Activated T-helper 17 cell treated with anti-CD3 and anti-CD28 coated beads, Interleukin-2, amount 50 U/mL, for 72 hours (primary cell): ENCODE data around the gene RIN3. TPM values are rescaled to one million over a fixed set of nuclear protein-coding genes. Genes with fewer than 3 reads are reported as not detected.
"Not testable (repeated sequence)": the region's sequence is repeated elsewhere in the genome, so short reads cannot be mapped to it uniquely, and the experiment has no call there.

Experiments used
- ATAC-seq: fragments of 150-1000 bp; cut with Tn5 transposase; replicated peaks from 2 replicates; pipeline ENCODE4 v1.10.0; 2021; ENCODE audit warnings: mild to moderate bottlenecking, moderate library complexity
- H3K27ac Mint-ChIP-seq: one replicate; pipeline ENCODE4 v1.8.0; 2022; ENCODE audit warnings: mixed read lengths
- H3K27me3 Mint-ChIP-seq: one replicate; pipeline ENCODE4 v1.8.0; 2022; ENCODE audit warnings: mixed read lengths
- H3K36me3 Mint-ChIP-seq: one replicate; pipeline ENCODE4 v1.8.0; 2022; ENCODE audit warnings: low read depth, mild to moderate bottlenecking, mixed read lengths
- H3K4me1 Mint-ChIP-seq: one replicate; pipeline ENCODE4 v1.8.0; 2022; ENCODE audit warnings: mixed read lengths
- H3K4me3 Mint-ChIP-seq: one replicate; pipeline ENCODE4 v1.8.0; 2022; ENCODE audit warnings: mild to moderate bottlenecking, mixed read lengths
- H3K9me3 Mint-ChIP-seq: one replicate; pipeline ENCODE4 v1.8.0; 2022; ENCODE audit warnings: mixed read lengths
- total RNA-seq, 2 donors: library from RNA; stranded (reverse); gene quantifications; one replicate each; pipeline ENCODE4 v1.2.3, GENCODE V29; 2022

Gene RIN3
- total RNA-seq, 2 donors from 2014 or later: 14.1 to 24.1 TPM

- H3K27me3 Mint-ChIP-seq: no peaks in the 10 kb centered on the region
- H3K4me3 Mint-ChIP-seq: no peak overlapping the region
- ATAC-seq: no peak
- H3K9me3 Mint-ChIP-seq: peaks cover 18% of the 10 kb centered on the region
- no peaks in the 10 kb centered on the region for H3K36me3 Mint-ChIP-seq
- H3K4me1 Mint-ChIP-seq: no peaks in the 10 kb centered on the region
- no peak overlapping the region for H3K27ac Mint-ChIP-seq
These were observed 112.5 kb downstream of the RIN3 start for GRCh38 chr14:92626041-92626440.

- peaks cover 4% of the 10 kb centered on the region for H3K4me1 Mint-ChIP-seq
- H3K27ac Mint-ChIP-seq: no peak overlapping the region
- H3K9me3 Mint-ChIP-seq: peaks cover 6% of the 10 kb centered on the region
- H3K27me3 Mint-ChIP-seq: no peaks in the 10 kb centered on the region
- no peak overlapping the region for H3K4me3 Mint-ChIP-seq
- ATAC-seq: no peak
- H3K36me3 Mint-ChIP-seq: no peaks in the 10 kb centered on the region
These were observed 114.2 kb downstream of the RIN3 start for GRCh38 chr14:92627707-92628215.

DNA sequence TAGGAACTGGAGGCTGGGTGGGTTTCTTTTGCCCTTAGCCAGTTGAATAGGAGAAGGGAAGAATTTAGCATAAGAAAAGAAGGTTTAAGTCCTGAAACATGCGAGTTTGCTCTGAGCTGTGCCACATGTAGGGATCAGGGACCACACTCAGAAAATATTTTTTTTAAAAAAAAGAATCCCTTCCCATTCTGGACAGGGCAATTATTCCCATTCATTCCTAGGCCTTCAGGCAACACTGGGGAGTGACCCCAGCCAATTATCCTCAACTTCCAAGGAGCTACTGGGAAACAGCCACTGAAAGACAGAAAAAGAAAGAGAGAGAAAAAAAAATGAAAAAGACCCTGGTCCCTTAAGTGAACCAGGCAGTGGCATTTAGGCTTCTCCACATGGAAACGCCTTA lies 115.1 kb downstream of the RIN3 start:
- H3K4me1 Mint-ChIP-seq: peaks cover 11% of the 10 kb centered on the region
- H3K36me3 Mint-ChIP-seq: no peaks in the 10 kb centered on the region
- no peak for ATAC-seq

DNA sequence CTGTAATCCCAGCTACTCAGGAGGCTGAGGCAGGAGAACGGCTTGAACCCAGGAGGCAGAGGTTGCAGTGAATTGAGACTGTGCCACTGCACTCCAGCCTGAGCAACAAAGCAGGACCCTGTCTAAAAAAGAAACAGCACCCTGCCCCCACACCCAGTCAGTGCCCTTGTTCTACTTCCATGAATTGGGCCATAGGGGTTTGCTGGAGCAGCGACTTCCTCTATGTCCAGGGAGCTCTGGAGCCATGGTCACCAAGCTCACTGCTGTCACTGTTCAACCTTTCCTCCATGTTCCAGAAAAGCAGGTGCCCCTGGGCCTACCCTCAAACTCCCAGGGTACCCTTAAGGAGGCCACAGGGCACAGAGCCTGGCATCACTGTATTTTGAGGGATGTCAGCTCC lies 116.8 kb downstream of the RIN3 start:
- Mint-ChIP-seq H3K27ac (no peak overlapping the region), H3K4me3 (no peak overlapping the region), H3K27me3 (no peaks in the 10 kb centered on the region), H3K9me3 (peaks cover 6% of the 10 kb centered on the region), H3K36me3 (no peaks in the 10 kb centered on the region), H3K4me1 (peaks cover 11% of the 10 kb centered on the region)
- no peak for ATAC-seq

More for the DNA sequence above, 115.1 kb downstream of the RIN3 start:
- no peaks in the 10 kb centered on the region for H3K27me3 Mint-ChIP-seq
- peak overlapping the region; percentile 3 for H3K27ac Mint-ChIP-seq
- no peak overlapping the region for H3K4me3 Mint-ChIP-seq
- peaks cover 6% of the 10 kb centered on the region for H3K9me3 Mint-ChIP-seq

GRCh38 chr14:92631098-92631497 lies 117.5 kb downstream of the RIN3 start:
- peaks cover 15% of the 10 kb centered on the region for H3K4me1 Mint-ChIP-seq
- no peak overlapping the region for H3K27ac Mint-ChIP-seq
- no peaks in the 10 kb centered on the region for H3K36me3 Mint-ChIP-seq
- no peaks in the 10 kb centered on the region for H3K27me3 Mint-ChIP-seq
- H3K9me3 Mint-ChIP-seq: peaks cover 6% of the 10 kb centered on the region
- no peak for ATAC-seq
- no peak overlapping the region for H3K4me3 Mint-ChIP-seq

DNA sequence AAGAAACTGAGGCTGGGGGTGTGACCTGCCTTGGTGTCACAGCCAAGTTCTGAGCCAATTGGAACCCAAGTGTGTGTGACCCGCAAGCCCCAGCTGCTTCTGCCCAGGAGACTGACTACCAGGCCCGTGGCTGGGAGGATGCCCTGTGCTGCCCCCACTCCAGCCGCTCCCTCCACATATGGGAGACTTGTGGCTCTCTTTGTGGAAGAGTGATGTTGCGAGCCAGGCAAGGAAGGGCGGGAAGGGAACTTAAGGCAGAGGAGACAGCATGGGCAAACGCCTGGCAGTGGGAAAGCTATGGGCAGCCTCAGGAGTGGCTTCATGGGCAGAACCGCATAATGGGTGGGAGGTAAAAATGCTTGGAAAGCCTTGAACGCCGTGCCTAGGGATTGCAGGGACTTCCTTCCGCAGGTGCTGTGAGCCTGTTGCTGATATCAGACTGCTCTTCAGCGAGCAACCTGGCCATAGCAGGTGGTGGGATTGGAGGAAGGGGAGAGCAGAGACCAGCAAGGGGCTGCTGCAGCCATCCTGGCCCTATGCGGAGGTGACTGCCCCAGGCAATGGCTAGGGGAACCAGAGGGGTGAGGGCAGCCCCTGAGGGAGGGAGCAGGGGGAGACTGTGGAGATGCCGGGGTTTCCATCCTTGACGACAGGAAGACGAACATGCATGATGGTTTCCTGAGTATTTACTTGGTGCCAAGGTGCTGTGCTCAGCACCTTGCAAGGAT lies 119.1 kb downstream of the RIN3 start:
- peaks cover 17% of the 10 kb centered on the region for H3K4me1 Mint-ChIP-seq
- H3K9me3 Mint-ChIP-seq: peaks cover 4% of the 10 kb centered on the region
- no peaks in the 10 kb centered on the region for H3K27me3 Mint-ChIP-seq
- no peak for ATAC-seq
- H3K4me3 Mint-ChIP-seq: no peak overlapping the region
- no peak overlapping the region for H3K27ac Mint-ChIP-seq
- H3K36me3 Mint-ChIP-seq: no peaks in the 10 kb centered on the region

- no peaks in the 10 kb centered on the region for H3K27me3 Mint-ChIP-seq
- H3K36me3 Mint-ChIP-seq: no peaks in the 10 kb centered on the region
- H3K4me1 Mint-ChIP-seq: peaks cover 17% of the 10 kb centered on the region
- H3K27ac Mint-ChIP-seq: no peak overlapping the region
- H3K9me3 Mint-ChIP-seq: no peaks in the 10 kb centered on the region
- no peak overlapping the region for H3K4me3 Mint-ChIP-seq
- ATAC-seq: no peak
These were observed 119.7 kb downstream of the RIN3 start for GRCh38 chr14:92633274-92633616.

GRCh38 chr14:92633724-92634123 lies 120.1 kb downstream of the RIN3 start:
- Mint-ChIP-seq H3K36me3 (no peaks in the 10 kb centered on the region), H3K9me3 (no peaks in the 10 kb centered on the region), H3K4me1 (peaks cover 17% of the 10 kb centered on the region), H3K27me3 (no peaks in the 10 kb centered on the region), H3K27ac (no peak overlapping the region), H3K4me3 (no peak overlapping the region)
- ATAC-seq: no peak

- no peaks in the 10 kb centered on the region for H3K27me3 Mint-ChIP-seq
- H3K4me1 Mint-ChIP-seq: peaks cover 21% of the 10 kb centered on the region
- H3K9me3 Mint-ChIP-seq: no peaks in the 10 kb centered on the region
- no peaks in the 10 kb centered on the region for H3K36me3 Mint-ChIP-seq
- H3K27ac Mint-ChIP-seq: no peak overlapping the region
- no peak for ATAC-seq
- no peak overlapping the region for H3K4me3 Mint-ChIP-seq
These were observed 121.5 kb downstream of the RIN3 start for GRCh38 chr14:92635031-92635430.

DNA sequence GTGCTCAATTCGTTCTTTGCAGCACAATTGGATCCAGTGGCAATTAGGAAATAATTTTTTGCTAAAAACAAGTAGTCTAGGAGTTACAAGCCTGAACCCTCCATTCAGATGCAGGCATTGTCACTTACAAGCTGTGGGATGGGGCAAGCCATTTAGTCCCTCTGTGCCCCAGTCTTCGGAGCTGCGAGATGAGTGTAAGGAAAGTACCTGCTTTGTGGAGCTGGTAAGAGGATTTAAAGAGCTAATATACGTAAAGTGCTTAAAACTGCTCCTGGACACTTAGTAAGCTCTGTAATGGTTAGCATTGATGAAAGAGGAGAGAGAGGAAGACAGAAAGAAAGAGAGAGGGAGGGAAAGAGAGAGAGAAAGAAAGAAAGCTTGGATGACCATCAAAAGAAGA lies 122.3 kb downstream of the RIN3 start:
- H3K4me3 Mint-ChIP-seq: no peak overlapping the region
- H3K4me1 Mint-ChIP-seq: peaks cover 21% of the 10 kb centered on the region
- no peaks in the 10 kb centered on the region for H3K27me3 Mint-ChIP-seq
- no peaks in the 10 kb centered on the region for H3K36me3 Mint-ChIP-seq
- peak overlapping the region; percentile 51 for H3K27ac Mint-ChIP-seq
- H3K9me3 Mint-ChIP-seq: no peaks in the 10 kb centered on the region
- ATAC-seq: no peak

DNA sequence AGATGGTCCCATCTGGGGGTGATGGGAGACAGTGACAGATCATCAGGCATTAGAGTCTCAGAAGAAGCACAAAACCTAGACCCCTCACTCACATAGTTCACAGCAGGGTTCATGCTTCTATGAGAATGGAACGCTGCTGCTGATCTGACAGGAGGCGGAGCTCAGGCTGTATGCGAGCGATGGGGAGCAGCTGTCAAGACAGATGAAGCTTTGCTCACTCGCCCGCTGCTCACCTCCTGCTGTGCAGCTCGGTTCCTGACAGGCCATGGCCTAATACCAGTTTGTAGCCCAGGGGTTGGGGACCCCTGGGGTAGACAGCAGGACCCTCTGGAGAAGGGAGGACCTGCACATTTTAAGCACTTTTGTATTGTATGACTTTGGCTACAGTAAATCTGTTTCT lies 123.6 kb downstream of the RIN3 start:
- H3K27ac Mint-ChIP-seq: no peak overlapping the region
- no peak for ATAC-seq

GRCh38 chr14:92637864-92638263 lies 124.3 kb downstream of the RIN3 start:
- Mint-ChIP-seq H3K9me3 (no peaks in the 10 kb centered on the region), H3K36me3 (no peaks in the 10 kb centered on the region), H3K4me1 (peaks cover 16% of the 10 kb centered on the region), H3K27me3 (no peaks in the 10 kb centered on the region), H3K27ac (peak overlapping the region; percentile 64), H3K4me3 (no peak overlapping the region)
- no peak for ATAC-seq

More for the DNA sequence above, 123.6 kb downstream of the RIN3 start:
- Mint-ChIP-seq H3K9me3 (no peaks in the 10 kb centered on the region), H3K4me3 (no peak overlapping the region), H3K27me3 (no peaks in the 10 kb centered on the region), H3K4me1 (peaks cover 21% of the 10 kb centered on the region), H3K36me3 (no peaks in the 10 kb centered on the region)

- no peak overlapping the region for H3K4me3 Mint-ChIP-seq
- no peaks in the 10 kb centered on the region for H3K36me3 Mint-ChIP-seq
- no peak for ATAC-seq
- H3K9me3 Mint-ChIP-seq: no peaks in the 10 kb centered on the region
- H3K27me3 Mint-ChIP-seq: no peaks in the 10 kb centered on the region
- peaks cover 12% of the 10 kb centered on the region for H3K4me1 Mint-ChIP-seq
- peak overlapping the region; percentile 64 for H3K27ac Mint-ChIP-seq
These were observed 124.7 kb downstream of the RIN3 start for GRCh38 chr14:92638266-92638665.

DNA sequence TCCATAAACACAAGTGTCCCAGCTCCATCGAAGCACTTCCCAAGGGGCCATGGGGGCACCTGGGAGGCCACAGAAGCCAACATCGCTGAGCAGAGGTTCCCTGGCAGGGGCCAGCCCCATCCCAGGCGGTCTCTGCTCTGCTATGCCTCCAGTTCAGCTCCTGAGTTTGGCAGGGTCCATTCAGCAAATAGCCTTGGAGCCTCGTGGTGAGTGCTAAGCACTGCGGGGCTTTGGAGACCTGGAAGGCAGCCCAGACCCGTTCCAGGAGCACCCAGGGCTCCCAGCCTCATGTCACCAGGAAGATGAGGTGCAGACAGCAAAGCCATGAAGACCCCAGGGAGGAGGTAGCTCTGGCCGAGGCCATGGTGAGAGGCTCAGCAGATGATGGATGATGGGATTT lies 125.3 kb downstream of the RIN3 start:
- peak overlapping the region; percentile 62 for H3K27ac Mint-ChIP-seq
- no peak overlapping the region for H3K4me3 Mint-ChIP-seq
- H3K27me3 Mint-ChIP-seq: no peaks in the 10 kb centered on the region
- H3K9me3 Mint-ChIP-seq: no peaks in the 10 kb centered on the region
- H3K36me3 Mint-ChIP-seq: no peaks in the 10 kb centered on the region
- H3K4me1 Mint-ChIP-seq: peaks cover 10% of the 10 kb centered on the region
- no peak for ATAC-seq

- not testable (repeated sequence) for H3K36me3 Mint-ChIP-seq, ATAC-seq, H3K27me3 Mint-ChIP-seq, H3K4me3 Mint-ChIP-seq, H3K4me1 Mint-ChIP-seq, H3K9me3 Mint-ChIP-seq
- H3K27ac Mint-ChIP-seq: peak overlapping the region; percentile 62
These were observed 126.0 kb downstream of the RIN3 start for GRCh38 chr14:92639472-92640117.
